G401 (cell line): ENCODE data around the gene TIPIN. TPM values are rescaled to one million over a fixed set of nuclear protein-coding genes. Genes with fewer than 3 reads are reported as not detected.
A peak's percentile ranks its signal among the peaks of the same experiment; 100 is the strongest.
"Not testable (repeated sequence)": the region's sequence is repeated elsewhere in the genome, so short reads cannot be mapped to it uniquely, and the experiment has no call there.

Source experiments
- DNase-seq: peaks from one replicate; pipeline ENCODE4 v3.0.0-alpha.2; 2015; ENCODE audit warnings: low spot score
- in situ Hi-C: cut with HindIII; loops from 2 replicates; pipeline ENCODE4 v1.10.0; 2016; ENCODE audit warnings: low sequenced_read_pairs, mixed read lengths
- total RNA-seq: library from RNA; depleted of rRNA; stranded (reverse); fragments of >200 nt; shearing (Covaris generic); gene quantifications from 2 replicates; pipeline ENCODE4 v1.2.3, GENCODE V29; 2014; rRNA removed

Gene TIPIN, protein sequence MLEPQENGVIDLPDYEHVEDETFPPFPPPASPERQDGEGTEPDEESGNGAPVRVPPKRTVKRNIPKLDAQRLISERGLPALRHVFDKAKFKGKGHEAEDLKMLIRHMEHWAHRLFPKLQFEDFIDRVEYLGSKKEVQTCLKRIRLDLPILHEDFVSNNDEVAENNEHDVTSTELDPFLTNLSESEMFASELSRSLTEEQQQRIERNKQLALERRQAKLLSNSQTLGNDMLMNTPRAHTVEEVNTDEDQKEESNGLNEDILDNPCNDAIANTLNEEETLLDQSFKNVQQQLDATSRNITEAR
- 19.3 and 44.8 TPM in 2 replicates for total RNA-seq

DNA sequence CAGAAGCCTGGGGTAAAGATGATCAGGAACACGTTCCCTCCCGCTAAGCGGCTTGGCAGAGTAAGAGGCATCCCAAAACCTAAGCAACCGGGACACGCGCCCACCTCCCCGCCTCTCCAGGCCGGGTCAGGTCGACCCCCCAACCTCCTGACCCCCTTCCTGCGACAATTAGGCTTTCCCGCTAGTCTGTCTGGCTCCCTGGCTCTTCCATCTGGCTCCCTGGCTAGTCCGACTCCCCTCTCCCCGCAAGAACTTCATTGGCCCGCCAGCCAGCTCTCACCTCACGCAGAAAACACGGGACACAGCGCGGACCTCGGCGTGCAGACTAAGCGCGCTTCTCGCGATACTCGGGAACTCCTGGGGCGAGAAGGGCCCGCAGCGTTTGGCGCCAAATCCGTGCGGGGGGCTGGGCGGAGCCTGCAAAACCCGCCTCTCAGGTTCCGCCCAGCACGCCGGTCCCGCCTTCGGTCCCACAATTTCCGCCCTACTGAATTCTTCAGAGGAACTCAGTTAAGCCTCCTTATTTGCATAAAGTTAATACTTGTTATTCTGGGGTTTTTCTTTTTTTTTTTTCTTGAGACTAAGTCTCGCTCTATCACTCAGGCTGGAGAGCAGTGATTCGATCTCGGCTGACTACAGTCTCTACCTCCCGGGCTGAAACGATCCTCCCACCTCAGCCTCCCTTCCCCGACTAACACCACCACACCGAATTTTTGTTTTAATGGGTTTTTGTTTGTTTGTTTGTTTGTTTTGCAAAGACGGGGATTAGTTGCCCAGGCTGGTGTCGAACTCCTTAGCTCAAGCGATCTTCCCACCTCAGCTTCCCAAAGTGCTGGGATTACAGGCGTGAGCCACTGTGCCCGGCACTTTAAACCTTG is at the start of gene TIPIN:
Gene TIPIN (minus strand): TSS at position 327 of the 878 bp plus-strand sequence. CDS start 3,738 bp downstream, outside the sequence.
- peak; percentile 90 for DNase-seq
- in situ Hi-C loops: no loop called here

DNA sequence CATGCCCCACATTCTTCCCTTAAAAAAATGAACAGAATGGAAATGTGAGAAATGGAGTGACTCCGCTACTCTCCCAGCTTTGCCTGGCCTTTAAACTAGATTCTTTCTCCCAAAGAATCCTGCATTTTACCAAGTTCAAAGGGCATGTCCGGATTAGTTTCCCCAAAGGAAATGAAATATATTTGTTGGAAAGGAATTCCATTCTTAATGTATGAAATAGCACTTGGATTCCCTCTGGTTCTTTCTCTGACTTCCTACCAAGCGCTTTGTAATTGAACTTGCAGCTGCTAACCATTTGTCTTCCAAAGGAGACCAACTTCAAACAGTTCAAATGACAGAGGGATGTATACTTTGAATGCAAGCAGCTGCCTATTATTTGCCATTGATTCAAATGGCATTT is 49.1 kb upstream of the TIPIN start:
- DNase-seq: no peak
- in situ Hi-C loops: no loop called here

DNA sequence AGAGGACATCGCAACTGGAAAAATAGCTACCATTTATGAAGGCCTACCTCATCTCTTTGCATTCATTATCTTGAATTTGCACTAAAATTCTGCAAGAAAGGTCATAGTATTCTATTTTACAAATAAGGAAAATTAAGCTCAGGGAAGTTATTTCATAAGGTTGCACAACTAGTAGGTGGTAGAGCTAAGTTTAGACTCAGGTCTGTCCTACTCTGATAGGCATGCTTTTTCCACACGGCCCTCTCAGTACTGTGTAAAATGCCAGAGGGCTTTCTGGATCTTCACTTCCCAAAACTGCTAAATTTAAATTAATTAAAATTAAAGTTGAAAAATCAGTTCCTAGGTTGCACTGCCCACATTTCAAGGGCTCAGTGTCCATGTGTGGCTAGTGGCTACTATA is 48.5 kb upstream of the TIPIN start:
- DNase-seq: no peak
- in situ Hi-C loops: no loop called here

DNA sequence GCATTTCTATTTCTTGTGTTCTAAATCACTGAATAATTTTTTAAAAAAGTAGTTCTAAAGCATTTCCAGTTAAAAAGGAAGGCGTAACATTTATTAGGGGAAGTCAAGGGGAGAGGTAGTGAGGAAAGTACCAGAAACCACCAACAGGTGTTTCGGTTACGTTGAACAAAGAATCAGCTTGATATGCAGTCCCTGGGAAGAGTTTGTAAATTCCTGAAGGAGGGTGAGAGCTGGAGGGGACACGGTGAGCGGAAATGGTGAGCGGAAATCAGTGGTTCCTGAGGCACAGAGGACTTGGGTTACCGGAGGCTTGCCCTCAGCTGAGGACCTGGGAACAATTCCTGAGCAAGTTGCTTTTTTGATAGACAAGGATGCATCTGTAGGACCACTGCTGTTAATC is 48.0 kb upstream of the TIPIN start:
- no peak for DNase-seq
- in situ Hi-C loops: no loop called here

DNA sequence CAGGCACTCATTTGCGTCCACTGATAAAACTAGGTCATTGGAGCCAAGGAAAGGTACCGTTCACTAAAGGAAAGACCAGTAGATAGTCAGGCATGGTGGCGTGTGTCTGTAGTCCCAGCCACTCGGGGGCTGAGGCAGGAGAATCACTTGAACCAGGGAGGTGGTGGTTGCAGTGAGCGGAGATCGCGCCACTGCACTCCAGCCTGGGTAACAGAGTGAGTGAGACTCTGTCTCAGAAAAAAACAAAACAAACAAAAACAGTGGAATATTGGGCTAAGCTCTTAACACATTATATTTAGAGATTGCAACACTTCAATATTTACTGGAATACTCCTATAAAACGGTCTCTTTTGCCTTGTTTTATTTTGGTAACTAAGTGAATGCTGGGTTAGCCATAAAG is 47.6 kb upstream of the TIPIN start:
- DNase-seq: no peak
- in situ Hi-C loops: no loop called here

DNA sequence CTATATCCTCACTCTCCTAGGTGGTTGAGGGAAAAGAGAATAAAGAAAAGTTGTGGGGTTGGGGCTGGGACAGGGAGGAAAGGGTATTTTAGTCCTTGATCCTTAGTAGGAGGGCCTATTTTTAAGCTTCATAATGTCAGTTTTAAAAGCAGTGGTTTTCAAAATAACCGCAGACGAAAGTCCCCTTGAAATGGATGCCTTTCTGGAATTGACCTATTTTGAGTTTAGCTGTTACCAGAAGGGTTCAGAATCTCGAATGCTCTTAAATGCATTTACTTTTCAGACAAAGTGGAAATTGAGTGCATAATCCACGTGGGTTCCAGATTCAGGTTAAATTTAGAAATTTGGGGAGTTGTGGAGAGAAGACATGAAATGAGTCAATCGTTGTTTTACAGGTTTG is 46.8 kb upstream of the TIPIN start:
- in situ Hi-C loops: no loop called here

DNA sequence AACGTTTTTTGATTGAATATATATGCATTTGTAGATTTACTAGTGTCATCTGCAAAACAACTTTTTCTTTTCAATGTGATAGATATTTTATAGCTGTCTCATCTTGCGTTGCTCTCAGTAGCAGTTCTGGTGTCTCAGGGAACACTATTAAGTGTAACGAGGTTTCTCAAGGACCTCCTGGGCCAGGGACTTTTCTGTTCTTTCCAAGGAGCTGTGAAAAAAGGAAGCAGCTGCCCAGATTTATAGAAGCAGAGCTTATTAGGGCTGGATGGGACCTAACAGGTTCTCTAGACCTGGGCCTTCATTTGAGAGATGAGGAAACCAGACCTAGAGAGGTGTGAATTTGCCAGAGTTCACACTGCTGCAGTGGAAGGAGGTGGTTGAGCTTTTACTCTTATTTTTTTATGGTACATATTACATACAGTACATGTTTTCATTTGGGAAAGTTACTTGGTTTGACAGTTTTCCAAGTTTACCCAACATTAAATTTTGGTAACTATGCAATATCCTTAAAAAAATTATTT is 46.3 kb upstream of the TIPIN start:
- in situ Hi-C loops: no loop called here

More for the DNA sequence above, 46.8 kb upstream of the TIPIN start:
- no peak for DNase-seq

DNA sequence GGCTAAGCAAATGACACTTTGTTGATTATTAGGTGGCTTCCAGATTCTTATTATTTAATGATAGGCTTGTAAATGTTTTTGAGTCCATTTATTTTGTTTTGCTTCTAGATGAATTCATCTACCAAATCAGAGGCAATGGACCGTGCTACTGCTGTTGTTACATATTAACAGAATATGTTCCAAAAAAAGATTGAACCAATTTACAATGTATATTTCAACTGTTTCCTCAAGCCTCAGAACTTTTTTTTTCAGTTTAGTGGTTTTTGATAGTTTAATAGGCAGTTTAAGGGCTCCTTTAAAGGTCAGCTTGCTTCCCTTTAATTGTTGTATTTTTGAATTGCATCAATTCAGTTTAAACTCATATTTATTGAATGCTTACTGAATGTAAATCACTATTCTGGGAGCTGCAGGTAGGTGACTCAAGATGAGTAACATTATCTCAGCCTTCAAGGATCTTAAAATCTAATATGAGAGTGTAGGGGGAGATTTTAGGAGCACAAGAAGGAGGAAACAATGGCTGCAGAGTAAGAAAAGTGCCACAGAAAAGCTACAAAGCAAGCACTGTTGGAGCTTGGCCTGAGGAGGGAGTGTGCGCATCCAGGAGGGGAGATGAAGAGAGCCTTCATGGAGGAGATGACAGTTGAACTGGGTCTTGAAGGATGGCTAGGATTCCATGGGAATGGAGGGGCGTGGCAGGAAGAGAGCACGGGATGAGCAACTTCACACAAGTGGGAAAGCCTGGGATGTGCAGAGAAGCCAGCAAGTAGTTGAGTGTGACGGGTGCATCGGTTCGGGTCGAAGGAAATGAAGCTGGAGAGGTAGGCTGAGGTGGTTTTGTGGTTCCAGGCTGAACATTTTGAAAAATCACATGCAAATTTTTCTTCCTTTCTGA is 44.9 kb upstream of the TIPIN start:
- in situ Hi-C loops: no loop called here
- no peak for DNase-seq

More for the DNA sequence above, 46.3 kb upstream of the TIPIN start:
- DNase-seq: no peak

DNA sequence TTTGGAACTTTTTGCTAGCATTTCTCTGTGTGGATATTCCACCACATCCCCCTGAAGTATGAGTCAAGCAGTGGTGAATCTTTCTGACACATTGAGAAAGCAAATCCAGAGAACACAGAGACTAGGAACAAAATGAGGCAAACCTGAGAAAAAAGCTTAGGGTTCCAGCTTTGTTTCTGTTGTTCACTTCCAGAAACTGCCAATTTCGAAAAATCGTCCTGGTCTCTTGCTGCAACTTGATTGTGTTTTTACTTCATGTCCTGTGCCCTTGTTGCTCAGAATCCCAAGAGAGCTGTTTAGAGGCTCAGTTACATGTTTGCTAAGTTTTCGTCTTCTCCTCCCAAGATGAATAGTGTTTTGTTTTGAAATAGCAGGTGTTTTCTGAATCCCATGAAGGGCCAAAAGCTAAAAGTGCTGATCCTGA is 43.9 kb upstream of the TIPIN start:
- in situ Hi-C loops: no loop called here
- DNase-seq: no peak

DNA sequence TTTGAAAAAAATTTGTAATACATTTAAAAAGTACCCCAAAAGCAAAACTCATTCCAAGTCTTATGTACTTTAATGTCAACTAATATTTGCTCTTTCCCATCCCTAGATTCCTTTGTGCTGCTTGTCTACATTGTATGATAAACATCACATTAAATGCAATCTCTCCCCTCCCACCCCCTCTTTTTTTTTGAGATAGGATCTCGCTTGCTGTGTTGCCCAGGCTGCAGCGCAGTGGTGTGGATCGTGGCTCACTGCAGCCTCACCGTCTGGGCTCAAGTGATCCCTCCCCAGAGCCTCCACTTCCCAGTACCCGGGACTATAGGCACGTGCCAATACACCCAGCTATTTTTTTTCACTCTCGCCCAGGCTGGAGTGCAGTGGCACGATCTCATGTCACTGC is 42.8 kb upstream of the TIPIN start:
- in situ Hi-C loops: loop anchor here (10.0 kb wide), 1 partner anchor 84 kb away; no protein-coding TSS in a partner anchor
- DNase-seq: no peak

DNA sequence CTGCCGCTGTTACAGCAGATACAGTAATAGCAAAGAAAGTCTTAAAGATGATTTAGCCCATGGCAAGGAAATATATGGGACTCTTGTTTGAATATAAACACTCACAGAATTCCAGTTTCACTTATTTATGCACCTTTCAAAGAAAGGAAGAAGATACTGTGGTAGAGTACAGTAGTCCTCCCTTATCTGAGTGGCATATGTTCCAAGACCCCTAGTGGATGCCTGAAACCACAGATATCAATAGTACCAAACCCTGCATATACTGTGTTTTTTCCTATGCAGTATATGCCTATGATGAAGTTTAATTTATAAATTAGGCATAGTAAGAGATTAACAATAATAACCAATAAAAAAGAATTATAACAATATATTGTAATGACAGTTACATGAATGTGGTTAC is 38.4 kb upstream of the TIPIN start:
- in situ Hi-C loops: loop anchor here (10.0 kb wide), 1 partner anchor 80 kb away; no protein-coding TSS in a partner anchor
- DNase-seq: no peak

DNA sequence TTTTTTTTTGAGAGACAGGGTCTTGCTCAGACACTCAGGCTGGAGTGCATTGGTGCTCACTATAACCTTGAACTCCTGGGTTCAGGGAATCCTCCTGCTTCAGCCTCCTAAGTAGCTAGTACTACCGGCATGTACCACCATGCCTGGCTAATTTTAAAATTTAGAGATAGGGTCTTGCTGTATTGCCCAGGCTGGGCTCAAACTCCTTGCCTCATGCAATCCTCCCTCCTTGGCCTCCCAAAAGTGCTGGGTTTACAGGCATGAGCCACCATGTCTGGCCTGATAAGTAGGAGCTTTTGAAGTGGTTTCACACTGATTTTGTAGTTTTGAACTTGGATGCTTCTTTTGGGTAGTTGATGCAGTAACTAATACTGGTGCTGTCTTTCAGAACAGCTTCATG is 38.0 kb upstream of the TIPIN start:
- DNase-seq: no peak
- in situ Hi-C loops: loop anchor here (10.0 kb wide), 1 partner anchor 80 kb away; no protein-coding TSS in a partner anchor

DNA sequence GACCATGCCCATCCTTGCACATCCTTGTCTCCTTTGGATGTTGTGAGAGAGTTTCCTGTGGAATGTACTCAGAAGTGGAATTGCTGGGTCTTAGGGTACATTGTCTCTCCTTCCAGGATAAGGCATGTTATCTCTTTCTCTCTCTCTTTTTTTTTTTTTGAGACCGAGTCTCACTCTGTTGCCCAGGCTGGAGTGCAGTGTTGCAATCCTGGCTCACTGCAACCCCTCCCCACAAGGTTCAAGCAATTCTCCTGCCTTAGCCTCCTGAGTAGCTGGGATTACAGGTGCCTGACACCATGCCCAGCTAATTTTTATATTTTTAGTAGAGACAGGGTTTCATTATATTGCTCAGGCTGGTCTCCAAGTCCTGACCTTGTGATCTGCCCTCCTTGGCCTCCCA is 36.6 kb upstream of the TIPIN start:
- in situ Hi-C loops: loop anchor here (10.0 kb wide), 1 partner anchor 78 kb away; no protein-coding TSS in a partner anchor
- DNase-seq: not testable (repeated sequence)

DNA sequence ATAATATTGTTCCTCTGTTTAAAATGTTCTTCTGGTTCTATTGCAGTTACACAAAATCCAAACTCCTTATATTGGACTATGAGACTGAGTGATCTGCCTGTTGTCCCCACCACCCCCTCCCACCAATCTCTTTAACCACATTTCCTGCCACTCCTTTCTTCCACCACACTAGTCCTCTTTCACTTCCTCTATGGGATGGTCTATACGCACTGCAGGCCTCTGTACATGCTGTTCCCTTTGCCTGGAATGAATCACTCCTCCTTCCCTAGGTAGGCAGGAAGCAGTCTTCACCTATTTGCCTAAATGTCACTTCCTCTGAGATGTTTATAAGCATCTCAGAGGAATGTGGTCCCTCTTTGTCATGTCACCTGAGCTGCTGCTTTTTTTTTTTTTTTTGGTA is 34.2 kb upstream of the TIPIN start:
- no peak for DNase-seq
- in situ Hi-C loops: loop anchor here (10.0 kb wide), 1 partner anchor 76 kb away; no protein-coding TSS in a partner anchor

DNA sequence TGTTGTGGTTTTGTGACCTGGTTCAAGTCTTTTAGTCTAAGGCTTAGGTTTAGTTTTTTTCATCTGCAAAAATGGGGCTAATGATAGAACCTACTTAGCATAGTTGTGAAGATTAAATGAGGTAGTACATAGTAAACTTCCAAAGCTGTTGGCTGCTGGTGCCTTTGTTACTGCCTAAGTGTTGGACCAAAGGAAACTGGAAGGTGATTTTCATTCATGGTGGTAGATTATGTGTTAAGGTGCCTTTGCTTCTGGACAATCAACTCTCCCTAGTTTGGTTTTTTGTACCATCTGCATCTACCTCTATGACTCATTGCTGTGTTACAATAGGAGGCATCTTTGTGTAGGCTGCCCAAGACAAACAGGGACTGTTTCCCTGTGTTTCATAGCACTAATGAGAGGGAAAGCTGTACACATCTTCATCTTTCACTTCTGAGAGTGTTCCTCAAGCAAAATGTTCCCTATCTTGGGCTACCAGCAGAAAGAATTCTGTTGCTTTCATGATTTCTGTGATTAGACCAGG is 33.4 kb upstream of the TIPIN start:
- no peak for DNase-seq
- in situ Hi-C loops: loop anchor here (10.0 kb wide), 1 partner anchor 75 kb away; no protein-coding TSS in a partner anchor

DNA sequence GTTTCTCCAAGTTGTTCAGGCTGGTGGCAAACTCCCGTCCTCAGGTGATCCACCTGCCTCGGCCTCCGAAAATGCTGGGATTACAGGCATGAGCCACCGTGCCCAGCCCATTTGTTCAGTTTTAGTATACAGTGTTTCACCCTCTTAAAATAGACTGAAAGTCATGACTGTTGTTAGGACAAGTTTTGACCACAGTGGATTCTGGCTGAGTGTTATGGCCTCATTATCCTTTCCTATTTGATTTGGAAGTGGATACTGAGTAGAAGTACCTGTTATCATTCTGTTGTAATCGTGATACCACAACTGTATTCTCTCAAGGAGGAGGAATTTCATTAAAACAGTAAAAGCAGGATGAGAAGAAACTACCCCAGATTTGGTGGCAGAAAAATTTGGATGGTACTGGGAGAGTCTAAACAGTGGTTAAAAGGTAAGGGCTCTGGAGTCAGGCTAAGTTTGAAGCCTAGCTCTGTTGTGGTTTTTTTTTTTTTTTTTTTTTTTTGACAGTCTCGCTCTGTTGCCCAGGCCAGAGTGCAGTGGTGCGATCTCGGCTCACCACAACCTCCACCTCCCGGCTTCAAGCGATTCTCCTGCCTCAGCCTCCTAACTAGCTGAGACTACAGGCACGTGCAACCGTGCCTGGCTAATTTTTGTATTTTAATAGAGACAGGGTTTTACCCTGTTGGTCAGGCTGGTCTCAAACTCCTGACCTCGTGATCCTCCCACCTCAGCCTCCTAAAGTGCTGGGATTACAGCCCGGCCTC is 32.8 kb upstream of the TIPIN start:
- in situ Hi-C loops: no loop called here
- DNase-seq: no peak

DNA sequence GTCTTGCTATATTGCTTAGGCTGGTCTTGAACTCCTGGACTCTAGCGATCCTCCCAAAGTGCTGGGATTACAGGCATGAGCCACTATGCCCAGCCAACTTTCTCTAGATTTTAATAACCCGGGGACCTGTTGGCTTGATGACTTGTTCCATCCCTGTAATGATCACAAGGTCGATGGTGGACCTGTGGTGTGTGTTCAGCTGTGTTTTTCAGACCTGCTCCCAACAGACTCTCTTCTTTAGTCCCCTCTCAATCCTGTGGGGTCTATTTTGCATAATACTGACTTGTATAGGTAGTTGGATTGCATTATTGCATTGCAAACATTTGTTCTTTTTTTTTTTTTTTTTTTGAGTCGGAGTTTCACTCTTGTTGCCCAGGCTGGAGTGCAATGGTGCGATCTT is 32.1 kb upstream of the TIPIN start:
- in situ Hi-C loops: no loop called here

DNA sequence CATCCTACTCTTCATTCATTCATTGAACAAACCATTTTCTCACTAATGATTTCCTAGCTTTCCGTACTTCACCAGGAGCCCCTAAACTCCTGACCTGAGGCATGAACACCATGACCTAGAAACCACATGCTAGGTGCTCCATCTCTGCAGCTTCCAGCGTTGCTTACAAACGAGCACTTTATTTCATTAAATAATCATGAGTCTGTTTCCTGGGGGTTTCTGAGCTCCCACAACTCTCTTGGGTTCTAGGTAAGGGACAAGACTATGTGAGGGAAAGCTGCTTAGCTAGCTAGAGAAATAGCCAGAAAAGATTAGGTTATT is 31.5 kb upstream of the TIPIN start:
- in situ Hi-C loops: no loop called here
- DNase-seq: no peak

More for the DNA sequence above, 32.1 kb upstream of the TIPIN start:
- no peak for DNase-seq
